GM21360 (cell line): ENCODE data around the gene ME1.
"Not testable (repeated sequence)": the region's sequence is repeated elsewhere in the genome, so short reads cannot be mapped to it uniquely, and the experiment has no call there.

ENCODE experiments used
- ATAC-seq: cut with Tn5 transposase; IDR thresholded peaks from one replicate; pipeline ENCODE4 v1.9.1; 2021; ENCODE audit warnings: mild to moderate bottlenecking, moderate library complexity; ENCODE audit not compliant: unreplicated experiment

Gene ME1

DNA sequence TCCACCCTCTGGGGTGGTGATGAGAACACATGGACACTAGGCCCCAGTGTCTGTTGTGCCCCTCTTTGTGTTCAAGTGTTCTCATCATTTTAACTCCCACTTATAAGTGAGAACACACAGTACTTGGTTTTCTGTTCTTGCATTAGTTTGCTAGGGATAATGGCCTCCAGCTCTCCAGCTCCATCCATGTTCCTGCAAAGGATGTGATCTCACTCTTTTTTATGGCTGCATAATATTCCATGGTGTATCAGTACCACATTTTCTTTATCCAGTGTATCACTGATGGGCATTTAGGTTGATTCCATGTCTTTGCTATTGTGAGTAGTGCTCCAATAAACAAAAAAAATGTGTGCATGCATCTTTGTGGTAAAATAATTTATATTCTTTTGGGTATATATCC, 170.3 kb downstream of the ME1 start:
- ATAC-seq, result no peak

DNA sequence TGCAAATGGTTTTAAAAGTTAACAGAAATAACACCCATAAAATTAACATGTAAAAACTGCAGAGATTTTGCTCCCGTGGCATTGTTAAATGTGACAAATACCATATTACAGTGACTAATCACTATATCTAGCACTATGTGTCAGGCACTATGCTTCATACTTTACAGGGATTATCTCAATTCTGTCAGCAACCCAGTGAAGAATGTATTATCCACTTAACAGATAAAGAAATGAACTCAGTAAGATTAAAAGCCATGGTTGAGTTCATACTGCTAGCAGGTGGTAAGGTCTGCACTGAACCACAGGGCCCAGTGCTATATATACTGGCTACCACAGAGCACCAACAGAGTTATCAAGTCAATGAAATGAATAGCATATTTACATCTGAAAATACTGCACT, 172.3 kb downstream of the ME1 start:
- no peak for ATAC-seq

DNA sequence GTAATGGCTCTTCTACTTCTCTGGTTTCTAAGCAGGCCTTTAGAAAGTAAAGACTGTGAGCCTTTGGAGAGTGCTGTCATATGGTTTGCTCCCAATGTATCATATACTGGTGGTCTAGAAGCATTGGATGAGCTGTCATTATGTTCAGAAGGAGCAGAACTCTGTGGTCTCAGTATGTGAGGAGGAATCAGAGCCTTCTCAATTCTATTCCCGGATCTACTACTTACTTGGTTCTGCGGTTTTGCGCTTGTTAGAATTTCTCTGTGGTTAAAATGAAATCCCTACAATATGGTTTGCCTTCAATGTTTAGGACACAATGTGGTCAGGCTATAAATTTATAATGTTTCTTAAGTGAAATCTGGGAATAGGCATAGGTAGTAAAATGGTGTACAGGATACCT, 173.1 kb downstream of the ME1 start:
- no peak for ATAC-seq

DNA sequence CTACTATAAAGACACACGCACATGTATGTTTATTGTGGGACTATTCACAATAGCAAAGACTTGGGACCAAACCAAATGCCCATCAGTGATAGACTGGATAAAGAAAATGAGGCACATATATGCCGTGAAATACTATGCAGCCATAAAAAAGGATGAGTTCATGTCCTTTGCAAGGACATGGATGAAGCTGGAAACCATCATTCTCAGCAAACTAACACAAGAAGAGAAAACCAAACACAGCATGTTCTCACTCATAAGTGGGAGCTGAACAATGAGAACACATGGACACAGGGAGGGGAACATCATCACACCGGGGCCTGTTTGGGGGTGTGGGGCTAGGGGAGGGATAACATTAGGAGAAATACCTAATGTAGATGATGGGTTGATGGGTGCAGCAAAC, 174.1 kb downstream of the ME1 start:
- not testable (repeated sequence) for ATAC-seq

DNA sequence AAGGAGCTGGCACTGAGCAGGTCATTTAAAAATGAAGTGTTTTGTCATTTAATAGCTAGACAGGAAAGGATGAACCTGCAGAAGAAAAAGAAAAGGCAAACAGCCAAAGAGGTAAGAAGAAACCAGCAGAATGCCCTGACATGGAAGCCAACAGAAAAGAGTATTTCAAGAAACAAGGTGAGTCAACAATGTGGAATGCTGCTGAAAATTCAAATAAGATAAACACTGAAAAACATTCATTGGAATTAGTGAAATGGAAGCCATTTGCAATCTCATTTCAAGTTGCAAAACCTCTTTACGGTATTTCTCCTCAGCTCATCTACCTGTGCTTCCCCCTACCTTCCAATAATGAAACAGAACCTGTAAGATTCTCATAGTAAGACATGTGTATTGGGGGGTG, 178.1 kb downstream of the ME1 start:
- no peak for ATAC-seq

DNA sequence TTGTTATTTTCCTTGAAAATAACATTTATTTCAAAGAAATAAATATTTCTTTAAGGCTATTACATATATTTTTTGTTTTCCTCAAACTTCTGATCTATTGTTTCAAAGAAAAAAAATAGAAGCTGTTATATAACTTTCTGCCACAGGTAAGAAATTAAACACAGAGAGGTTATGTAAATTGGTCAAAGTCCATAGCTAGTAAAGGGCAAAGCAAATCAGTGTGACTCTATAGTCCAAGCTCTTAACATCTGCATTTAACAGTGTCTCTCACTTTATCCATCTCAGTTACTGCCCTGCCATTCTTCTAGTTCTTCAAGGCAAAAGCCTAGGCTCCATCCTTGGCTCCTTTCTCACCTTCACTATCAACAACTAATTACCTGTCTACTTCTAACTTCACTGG, 180.6 kb downstream of the ME1 start:
- ATAC-seq, result no peak

DNA sequence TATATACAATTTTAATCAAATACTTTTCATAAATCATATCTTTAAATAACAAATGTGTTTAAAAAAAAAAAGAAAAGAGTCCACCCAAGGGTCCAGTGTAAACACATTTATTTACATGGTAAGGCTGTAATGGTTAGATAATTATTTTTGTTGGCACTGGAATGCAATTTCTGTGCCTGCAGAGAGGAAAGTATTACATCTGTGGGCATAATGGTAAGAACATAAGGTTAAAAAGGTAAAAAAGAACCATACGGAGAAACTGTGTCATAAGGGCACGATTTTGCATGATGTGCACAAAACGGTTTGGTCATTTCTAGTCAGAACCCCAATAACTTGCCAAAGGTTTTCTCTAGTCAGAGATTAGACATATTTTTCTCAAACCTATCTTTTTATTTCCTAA, 183.4 kb downstream of the ME1 start:
- ATAC-seq, result no peak

DNA sequence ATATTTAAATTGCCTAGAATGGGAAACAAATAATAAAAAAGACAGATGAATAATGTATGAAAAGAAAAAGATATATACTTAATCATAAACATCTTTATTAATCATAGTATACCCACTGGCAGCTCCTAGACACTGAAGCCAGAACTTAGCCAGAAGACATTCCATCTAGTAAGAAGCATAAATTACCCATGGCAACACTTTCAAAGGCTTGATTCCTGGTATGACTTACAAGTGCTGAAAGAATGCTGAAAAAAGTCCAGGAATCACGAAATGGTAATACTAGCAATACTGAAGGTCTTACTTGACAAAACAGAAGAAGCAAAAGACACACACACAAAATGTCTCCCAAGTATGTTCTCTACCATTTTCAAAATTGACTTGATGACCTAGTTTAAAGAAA, 199.7 kb downstream of the ME1 start:
- no peak for ATAC-seq

DNA sequence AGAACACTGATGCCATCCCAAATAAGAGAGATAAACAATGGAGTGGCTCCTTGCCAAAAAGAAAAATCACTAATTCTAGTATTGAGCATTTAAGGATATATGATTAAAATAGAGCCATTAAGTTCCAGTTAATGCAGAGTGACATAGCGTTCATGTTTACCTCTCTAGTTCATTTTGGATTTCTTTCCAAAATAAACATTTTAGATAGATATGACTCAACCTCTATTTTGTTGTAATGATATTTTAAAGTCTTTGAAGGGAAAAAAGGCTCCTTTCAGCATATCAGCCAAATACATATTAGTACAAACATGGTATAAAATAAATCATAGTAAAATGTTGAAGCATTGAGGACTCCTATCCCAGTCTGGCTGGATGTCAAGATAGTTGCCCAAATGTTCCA, 204.3 kb downstream of the ME1 start:
- no peak for ATAC-seq

DNA sequence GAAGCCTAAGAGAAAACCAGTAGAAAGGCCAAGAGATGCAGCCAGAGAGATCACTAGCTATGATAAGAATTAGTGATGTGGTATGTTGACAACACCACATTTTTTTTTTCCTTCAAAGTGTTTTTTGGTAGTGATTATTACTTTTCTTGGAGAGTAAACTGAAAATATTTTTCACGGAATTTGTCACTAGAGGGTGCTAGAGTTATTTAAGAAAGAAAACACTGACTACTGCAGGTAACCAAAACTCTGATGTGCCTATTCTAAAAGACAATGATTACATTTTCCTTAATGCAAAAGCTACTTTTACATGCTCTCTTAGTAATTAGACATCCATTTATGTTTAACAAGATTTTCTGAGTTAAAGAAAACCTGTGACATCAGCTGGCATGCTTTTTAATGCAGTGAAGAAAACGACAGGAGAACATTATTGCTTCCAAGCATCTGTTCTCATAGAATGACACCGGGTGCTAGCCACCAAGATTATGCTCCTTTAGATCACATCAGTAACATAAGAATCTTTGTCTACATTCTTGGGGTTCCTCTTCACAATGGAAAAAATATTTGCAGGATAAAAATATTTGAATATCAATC, 208.9 kb downstream of the ME1 start:
- ATAC-seq, result no peak

DNA sequence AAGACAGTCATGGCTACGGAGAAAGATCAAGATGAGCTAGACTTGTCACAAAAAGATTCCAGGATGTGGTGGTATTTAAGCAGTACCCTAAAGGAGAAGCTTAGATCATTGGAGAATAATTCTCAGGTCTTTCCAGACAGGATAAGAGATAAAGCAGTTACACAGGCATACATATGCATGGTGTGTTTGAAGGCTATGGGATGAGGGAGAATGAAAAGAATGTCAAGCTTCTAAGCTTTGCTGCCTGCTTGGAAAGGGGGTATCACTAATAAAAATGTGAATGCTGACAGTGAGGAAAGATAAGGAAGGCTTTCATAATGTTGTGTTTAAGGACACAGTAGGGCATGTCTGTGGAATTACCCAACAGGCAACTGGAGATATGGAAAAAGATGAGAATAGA, 209.6 kb downstream of the ME1 start:
- ATAC-seq, result no peak

DNA sequence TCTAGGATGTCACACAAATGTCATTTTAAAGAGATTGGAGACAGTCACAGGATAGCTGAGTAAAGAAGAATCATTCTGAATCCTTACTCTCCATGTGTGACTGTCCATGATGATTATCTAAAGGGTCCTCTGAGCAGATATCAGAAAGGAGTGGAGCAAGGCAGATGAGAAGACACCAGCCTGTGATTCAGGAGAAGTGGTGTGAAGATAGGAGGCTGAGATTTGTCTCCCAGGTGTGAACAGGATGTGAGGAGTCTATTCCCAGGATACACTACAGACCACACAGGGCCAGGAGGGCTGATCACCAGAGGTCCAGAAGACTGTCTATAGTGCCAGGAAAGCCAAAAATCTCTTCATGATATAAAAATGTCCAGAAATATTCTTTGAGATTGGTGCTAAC, 210.7 kb downstream of the ME1 start:
- no peak for ATAC-seq

DNA sequence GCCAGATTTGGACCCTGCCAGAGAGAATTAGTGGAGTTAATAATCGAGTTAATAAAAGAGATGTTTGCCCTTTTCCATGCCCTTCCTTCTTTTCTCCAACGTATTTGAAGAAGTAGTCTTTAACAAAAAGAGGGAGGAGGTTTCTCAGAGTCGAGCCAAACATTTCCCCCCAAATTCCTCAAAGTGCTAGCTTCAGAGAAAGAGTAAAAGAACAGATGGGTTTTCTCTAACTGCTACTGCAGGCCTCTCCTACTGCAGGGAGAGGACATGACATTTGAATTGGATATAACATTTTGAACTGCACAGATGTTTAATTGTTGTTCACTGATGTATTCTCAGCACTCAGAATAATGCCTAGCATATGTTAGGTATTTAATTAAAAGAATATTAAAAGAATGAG, 212.2 kb downstream of the ME1 start:
- ATAC-seq, result no peak

DNA sequence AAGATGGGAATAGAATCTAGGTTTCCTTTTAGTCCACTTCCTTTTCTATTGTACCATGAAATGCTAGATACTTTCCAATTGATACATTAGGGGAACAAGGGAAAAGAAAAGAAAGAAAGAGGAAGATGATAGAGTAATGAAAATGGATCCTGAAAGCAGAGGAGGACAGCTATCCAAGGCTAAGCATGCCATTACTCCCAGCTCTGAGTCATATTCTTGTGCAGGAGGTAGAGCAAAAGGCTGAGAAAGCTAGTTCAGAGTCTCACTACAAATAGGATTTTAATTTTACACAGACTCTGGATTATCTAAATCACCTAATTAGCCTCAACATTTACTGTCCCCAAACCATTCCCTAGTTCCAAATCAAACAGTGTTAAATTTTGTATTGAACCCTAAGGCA, 214.0 kb downstream of the ME1 start:
- ATAC-seq, result no peak

DNA sequence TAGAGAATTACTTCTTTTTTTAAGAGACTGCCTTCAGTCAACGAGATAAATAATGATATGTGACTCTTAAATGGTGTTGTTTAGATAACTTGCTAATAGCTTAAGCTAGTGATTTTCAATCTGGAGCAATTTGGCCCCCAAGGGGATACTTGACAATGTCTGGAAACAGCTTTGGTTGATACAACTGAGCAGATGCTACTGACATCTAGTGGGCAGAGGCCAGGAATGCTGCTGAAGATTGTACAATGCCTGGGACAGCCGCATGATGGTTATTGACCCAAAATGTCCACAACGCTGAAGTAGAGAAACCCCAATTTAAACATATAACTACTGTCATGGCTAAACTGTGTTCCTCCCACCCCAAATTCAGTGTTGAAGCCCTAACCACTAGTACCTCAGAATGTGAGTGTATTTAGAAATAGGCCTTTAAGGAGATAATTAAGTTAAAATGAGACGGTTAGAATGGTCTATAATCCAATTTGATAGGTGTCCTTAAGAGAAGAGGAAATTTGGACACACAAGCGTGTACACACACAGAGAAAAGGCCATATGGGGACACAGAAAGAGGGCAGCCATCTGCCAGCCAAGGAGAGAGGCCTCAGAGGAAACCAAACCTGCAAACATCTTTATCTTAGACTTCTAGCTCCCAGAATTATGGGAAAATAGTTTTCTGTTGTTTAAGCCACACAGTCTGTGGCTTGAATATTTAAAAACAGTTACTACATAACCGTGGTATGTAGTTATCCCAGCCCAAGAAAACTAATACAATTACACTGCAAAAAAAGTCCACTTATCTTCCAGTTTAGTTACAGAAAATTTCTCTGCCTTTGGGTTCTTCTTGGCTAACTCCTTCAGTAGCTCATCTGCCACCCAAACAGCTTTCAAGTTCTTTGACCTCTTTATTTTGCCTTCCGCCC, 215.5 kb downstream of the ME1 start:
- ATAC-seq, result peak; percentile 100

DNA sequence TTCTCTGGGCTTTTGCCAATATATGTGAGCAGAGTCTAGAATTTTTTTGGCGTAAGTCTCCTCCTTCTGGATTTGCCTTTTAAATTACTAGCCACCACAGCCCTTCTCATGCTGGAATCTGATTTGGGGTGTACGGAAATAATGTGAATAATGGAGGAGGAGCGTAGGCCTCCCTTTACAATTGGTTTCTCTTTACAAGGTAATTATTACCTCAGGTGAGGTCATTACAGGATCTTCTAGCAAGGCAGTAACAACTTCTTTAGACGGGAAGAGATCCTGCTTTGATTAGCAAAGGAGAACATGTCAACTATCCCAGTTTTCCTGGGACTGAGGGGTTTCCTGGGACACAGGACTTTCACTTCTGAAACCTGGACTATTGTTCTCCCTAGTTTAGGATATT, 228.8 kb downstream of the ME1 start:
- ATAC-seq, result no peak

DNA sequence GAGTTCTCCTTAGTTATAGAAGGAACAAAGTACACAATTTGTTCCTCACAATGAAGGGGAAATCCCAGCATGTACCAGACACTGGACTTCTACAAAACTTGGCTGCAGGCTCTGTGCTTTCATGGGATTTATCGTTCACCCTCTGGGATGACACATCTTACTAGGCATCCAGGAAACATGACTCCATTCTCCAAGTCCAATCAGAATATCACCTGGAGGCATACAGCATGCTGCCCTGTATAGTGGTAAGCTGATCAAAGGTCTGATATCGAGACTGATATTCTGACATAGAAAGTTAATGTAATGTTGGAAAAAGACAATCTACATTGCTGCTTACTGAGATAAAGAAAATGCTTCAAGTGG, 231.0 kb downstream of the ME1 start:
- peak; percentile 9 for ATAC-seq

DNA sequence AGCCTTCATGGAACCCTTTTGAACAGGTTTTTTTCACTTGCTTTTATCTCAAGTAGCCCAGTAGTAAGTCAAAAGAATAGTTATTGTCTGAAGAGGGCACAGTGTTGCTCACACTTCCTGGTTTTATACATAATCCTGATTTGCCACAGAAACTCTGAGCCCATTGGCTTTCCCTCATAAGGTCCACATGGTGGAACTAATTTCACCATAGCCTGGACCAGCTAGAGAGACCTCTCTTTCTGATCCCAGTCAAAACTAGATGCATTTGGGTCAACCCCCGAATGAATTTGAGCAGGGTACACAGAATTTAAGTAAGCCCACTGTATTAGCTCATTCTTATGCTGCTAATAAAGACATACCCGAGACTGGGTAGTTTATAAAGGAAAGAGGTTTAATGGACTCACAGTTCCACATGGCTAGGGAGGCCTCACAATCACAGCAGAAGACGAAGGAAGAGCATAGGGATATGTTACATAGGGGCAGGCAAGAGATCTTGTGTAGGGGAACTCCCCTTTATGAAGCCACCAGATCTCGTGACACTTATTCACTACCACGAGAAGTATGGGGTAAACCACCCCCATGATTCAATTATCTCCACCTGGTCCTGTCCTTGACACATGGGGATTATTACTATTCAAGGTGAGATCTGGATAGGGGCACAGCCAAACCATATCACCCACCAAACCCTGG, 231.5 kb downstream of the ME1 start:
- ATAC-seq, result peak; percentile 67

DNA sequence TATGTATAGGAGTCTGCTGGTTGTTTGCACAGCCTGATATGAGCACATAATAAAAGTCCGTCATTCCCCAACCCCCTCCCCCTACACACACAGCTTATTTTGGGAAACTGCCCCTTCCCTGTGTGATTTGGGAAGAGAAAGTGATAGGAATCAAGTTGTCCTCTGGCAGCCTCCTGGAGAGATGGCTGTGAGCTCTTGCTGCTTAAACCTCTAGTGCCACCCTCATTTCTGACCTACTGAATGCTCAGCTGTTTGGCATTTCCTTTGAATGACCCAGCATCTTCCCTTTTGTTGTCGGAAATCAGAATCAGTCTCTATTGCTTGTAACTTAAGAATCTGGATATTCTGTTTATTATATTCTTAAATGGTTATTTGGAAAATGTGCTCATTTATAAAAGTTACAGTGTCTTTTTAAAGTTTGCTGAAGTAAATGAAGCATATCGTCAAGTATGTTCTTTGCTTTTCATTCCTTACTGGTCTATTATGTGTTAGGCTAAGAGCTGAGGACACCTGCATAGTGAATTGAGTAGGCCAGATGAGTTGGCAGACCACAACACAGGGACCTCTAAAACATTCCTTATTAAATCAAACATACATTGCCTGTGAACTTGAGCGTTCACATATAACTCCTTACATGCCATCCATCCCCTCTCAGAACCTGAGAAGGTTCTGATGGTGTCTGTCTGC, 232.2 kb downstream of the ME1 start:
- ATAC-seq, result no peak

DNA sequence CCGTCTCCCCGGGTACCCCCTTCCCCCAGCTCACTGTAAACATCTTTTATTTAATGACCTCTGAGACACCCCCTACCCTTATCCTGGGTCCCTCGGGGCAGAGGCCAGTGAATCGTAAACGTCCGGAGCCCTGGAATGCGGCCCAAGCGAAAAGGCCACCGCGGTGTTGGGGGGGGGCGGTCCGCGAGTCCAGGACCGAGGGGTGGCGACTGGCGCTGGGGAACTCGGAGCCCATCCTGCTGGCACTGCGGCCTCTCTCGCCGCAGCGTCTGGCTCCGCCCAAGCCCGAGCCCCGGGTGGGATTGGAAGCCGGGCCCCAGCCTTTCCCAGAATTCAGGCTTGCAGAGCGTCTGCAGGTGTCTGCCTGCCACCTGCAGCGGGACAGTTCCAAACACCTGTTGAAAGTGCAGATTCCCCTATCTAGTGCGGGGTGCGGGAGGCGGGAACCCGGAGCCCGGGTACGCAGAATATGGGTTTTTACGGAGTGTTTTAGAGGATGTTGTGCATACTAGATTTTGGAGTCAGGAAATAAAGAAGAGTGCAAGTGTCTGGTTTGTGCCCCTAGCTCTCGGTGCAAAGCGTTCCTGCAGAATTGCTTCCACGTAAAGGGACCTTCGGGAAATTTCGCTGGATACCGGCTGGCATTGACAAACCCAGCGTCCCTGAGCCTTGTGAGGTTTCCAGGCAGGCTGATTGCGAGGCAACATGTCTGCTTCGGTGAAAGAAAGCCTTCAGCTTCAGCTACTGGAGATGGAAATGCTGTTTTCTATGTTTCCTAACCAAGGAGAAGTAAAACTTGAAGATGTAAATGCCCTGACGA, 236.9 kb downstream of the ME1 start:
- peak; percentile 13 for ATAC-seq
